HepG2 (cell line): ENCODE data around the gene CDK5RAP2. TPM values are rescaled to one million over a fixed set of nuclear protein-coding genes. Genes with fewer than 3 reads are reported as not detected.

Experiments
- NFYB ChIP-seq: sonication (generic); formaldehyde crosslinking; IDR thresholded peaks from 2 replicates; pipeline ENCODE4 v1.4.0; 2020; ENCODE audit warnings: missing genetic modification reagents
- TCF7 ChIP-seq: sonication (generic); IDR thresholded peaks from 2 replicates; pipeline ENCODE4 v1.6.1; 2016; ENCODE audit warnings: antibody characterized with exemption, low read depth
- TCF7L2 ChIP-seq: IDR thresholded peaks from 2 replicates; pipeline ENCODE4 v1.6.1; 2011; ENCODE audit warnings: mild to moderate bottlenecking, low read depth, low read length, moderate library complexity
- THAP11 ChIP-seq: IDR thresholded peaks from 2 replicates; pipeline ENCODE4 v1.6.1; 2016; ENCODE audit warnings: missing biosample characterization, missing genetic modification reagents
- ZBTB7B ChIP-seq: sonication (generic); formaldehyde crosslinking; IDR thresholded peaks from 2 replicates; pipeline ENCODE4 v1.4.0; 2020; ENCODE audit warnings: missing genetic modification reagents
- ZFP62 ChIP-seq: sonication (generic); formaldehyde crosslinking; IDR thresholded peaks from 2 replicates; pipeline ENCODE4 v1.4.0; 2020; ENCODE audit warnings: missing genetic modification reagents
- ZNF3 ChIP-seq: IDR thresholded peaks from 2 replicates; pipeline ENCODE4 v1.7.0; 2017; ENCODE audit warnings: inconsistent platforms
- ZNF572 ChIP-seq: sonication (generic); formaldehyde crosslinking; IDR thresholded peaks from 2 replicates; pipeline ENCODE4 v1.5.1; 2020; ENCODE audit warnings: mild to moderate bottlenecking, missing genetic modification reagents
- ZNF629 ChIP-seq: sonication (generic); formaldehyde crosslinking; conservative IDR thresholded peaks from 2 replicates; pipeline ENCODE4 v1.5.0; 2020; ENCODE audit warnings: missing genetic modification reagents
- ZSCAN31 ChIP-seq: sonication (generic); formaldehyde crosslinking; IDR thresholded peaks from 2 replicates; pipeline ENCODE4 v1.5.0; 2020; ENCODE audit warnings: low read depth, mild to moderate bottlenecking, missing genetic modification reagents
- polyA plus RNA-seq, 8 experiments: library from polyadenylated mRNA; depleted of rRNA in 3 of 8; stranded (reverse) in 7 of 8; unstranded in 1 of 8; fragments of >200 nt; fragmentation: Illumina TruSeq in 4 of 8; extraction: Trizol in 4 of 8; gene quantifications; 2 replicates each; pipeline versions ENCODE4 v1.2.1 to v1.2.3, GENCODE V29; 2011 to 2016; ENCODE audit warnings: low read depth in 4 of 8, missing spikeins in 1 of 8, mixed read lengths in 1 of 8; ENCODE audit not compliant: insufficient read depth in 1 of 8
- total RNA-seq, 5 experiments: library from RNA; depleted of rRNA; stranded (reverse); fragments of >200 nt; fragmentation: Illumina TruSeq; extraction: Trizol; gene quantifications; 2 replicates each; pipeline ENCODE4 v1.2.3, GENCODE V29; 2016; ENCODE audit warnings: low read depth in 1 of 5
- TF ChIP-seq, protein P1 (sequence below): sonication (generic); formaldehyde crosslinking; IDR thresholded peaks from 2 replicates; pipeline ENCODE4 v1.5.1; 2020; ENCODE audit warnings: mild to moderate bottlenecking, missing genetic modification reagents, moderate library complexity
- TF ChIP-seq, protein P2 (sequence below): sonication (generic); formaldehyde crosslinking; IDR thresholded peaks from 2 replicates; pipeline ENCODE4 v1.4.0; 2020; ENCODE audit warnings: missing genetic modification reagents; ENCODE audit errors: not compliant biosample characterization
- TF ChIP-seq, protein P3 (sequence below): sonication (generic); formaldehyde crosslinking; conservative IDR thresholded peaks from 2 replicates; pipeline ENCODE4 v1.8.0; 2022; ENCODE audit warnings: mild to moderate bottlenecking, moderate library complexity, missing genetic modification reagents
- TF ChIP-seq, protein P4 (sequence below), 2 experiments: fragments of 450-650 bp in 1 of 2; sonication (generic) in 1 of 2; formaldehyde crosslinking in 1 of 2; IDR thresholded peaks; 2 replicates each; pipeline versions ENCODE4 v1.6.1 to v1.8.0; 2016 to 2022; ENCODE audit warnings: antibody characterized with exemption in 1 of 2, mild to moderate bottlenecking in 1 of 2, missing genetic modification reagents in 1 of 2

The CDK5RAP2 gene
- total and polyA plus RNA-seq, 2 of the 13 experiments (the other 11 are each of a cell fraction or from before 2014, with no cell fraction given) = 31.8 to 42.2 TPM

DNA sequence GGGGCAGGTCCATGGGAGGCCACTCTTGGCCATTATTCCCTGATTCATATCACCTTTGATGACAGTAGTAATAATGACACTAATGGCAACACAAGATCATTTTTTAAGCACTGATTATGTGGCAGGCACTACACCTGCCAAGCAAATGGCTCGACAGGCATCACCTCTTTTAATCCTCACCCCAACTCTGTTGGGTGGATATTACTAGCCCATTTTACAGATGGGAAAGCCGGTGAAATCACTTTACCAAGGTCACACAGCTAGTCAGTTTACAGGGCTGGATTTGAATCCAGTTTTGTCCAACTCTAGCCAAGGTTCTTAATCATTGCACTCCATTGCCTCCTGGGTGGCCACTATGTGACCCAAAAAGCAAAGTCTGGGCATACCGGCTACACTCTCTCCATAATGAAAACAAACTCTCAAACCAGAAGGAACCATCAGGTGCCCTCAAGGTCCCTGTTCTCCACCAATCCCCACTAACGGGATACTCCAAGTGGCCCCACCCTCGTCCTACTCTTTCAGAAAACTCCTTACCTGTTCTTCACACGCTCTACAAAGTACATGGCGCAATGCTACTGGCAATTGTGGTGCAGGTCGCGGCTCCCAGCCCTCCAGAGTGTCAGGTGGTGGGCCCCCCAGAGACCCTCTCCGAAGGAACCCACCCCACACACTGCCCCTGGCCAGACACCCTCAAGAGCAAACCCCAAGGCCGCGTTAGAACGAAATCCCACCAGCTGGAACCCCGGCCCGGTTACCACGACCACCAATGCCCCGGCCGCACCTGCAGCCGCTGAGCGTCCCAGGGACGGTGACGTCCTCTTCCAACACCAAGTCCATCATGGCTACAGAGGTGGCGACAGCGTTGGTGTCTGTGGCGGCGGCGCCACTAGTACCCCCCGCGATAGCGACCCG is 572 bp downstream of the CDK5RAP2 start (continued):
- TF ChIP-seq, protein P1, sequence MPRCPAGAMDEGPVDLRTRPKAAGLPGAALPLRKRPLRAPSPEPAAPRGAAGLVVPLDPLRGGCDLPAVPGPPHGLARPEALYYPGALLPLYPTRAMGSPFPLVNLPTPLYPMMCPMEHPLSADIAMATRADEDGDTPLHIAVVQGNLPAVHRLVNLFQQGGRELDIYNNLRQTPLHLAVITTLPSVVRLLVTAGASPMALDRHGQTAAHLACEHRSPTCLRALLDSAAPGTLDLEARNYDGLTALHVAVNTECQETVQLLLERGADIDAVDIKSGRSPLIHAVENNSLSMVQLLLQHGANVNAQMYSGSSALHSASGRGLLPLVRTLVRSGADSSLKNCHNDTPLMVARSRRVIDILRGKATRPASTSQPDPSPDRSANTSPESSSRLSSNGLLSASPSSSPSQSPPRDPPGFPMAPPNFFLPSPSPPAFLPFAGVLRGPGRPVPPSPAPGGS (CRISPR knock-in tag) = 0 out of 2 replicates have a peak, but pooled peaks have one; percentile 32
- peak; percentile 96 for TF ChIP-seq ZNF629 (CRISPR knock-in tag)
- TF ChIP-seq, protein P2, sequence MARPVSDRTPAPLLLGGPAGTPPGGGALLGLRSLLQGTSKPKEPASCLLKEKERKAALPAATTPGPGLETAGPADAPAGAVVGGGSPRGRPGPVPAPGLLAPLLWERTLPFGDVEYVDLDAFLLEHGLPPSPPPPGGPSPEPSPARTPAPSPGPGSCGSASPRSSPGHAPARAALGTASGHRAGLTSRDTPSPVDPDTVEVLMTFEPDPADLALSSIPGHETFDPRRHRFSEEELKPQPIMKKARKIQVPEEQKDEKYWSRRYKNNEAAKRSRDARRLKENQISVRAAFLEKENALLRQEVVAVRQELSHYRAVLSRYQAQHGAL (CRISPR knock-in tag) = no peak
- no peak for TF ChIP-seq TCF7
- TF ChIP-seq ZNF572 (CRISPR knock-in tag) = no peak
- TF ChIP-seq ZNF3 (CRISPR knock-in tag) = no peak
- TF ChIP-seq, protein P3, sequence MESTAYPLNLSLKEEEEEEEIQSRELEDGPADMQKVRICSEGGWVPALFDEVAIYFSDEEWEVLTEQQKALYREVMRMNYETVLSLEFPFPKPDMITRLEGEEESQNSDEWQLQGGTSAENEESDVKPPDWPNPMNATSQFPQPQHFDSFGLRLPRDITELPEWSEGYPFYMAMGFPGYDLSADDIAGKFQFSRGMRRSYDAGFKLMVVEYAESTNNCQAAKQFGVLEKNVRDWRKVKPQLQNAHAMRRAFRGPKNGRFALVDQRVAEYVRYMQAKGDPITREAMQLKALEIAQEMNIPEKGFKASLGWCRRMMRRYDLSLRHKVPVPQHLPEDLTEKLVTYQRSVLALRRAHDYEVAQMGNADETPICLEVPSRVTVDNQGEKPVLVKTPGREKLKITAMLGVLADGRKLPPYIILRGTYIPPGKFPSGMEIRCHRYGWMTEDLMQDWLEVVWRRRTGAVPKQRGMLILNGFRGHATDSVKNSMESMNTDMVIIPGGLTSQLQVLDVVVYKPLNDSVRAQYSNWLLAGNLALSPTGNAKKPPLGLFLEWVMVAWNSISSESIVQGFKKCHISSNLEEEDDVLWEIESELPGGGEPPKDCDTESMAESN = no peak
- TF ChIP-seq THAP11 (CRISPR knock-in tag) = no peak
- TF ChIP-seq, protein P4, sequence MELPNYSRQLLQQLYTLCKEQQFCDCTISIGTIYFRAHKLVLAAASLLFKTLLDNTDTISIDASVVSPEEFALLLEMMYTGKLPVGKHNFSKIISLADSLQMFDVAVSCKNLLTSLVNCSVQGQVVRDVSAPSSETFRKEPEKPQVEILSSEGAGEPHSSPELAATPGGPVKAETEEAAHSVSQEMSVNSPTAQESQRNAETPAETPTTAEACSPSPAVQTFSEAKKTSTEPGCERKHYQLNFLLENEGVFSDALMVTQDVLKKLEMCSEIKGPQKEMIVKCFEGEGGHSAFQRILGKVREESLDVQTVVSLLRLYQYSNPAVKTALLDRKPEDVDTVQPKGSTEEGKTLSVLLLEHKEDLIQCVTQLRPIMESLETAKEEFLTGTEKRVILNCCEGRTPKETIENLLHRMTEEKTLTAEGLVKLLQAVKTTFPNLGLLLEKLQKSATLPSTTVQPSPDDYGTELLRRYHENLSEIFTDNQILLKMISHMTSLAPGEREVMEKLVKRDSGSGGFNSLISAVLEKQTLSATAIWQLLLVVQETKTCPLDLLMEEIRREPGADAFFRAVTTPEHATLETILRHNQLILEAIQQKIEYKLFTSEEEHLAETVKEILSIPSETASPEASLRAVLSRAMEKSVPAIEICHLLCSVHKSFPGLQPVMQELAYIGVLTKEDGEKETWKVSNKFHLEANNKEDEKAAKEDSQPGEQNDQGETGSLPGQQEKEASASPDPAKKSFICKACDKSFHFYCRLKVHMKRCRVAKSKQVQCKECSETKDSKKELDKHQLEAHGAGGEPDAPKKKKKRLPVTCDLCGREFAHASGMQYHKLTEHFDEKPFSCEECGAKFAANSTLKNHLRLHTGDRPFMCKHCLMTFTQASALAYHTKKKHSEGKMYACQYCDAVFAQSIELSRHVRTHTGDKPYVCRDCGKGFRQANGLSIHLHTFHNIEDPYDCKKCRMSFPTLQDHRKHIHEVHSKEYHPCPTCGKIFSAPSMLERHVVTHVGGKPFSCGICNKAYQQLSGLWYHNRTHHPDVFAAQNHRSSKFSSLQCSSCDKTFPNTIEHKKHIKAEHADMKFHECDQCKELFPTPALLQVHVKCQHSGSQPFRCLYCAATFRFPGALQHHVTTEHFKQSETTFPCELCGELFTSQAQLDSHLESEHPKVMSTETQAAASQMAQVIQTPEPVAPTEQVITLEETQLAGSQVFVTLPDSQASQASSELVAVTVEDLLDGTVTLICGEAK (IDR thresholded peaks at IDR 0.05) = no peak
- TF ChIP-seq, protein P4 (CRISPR knock-in tag; IDR thresholded peaks at IDR 0.05) = no peak
- no peak for TF ChIP-seq ZBTB7B
- no peak for TF ChIP-seq ZFP62 (CRISPR knock-in tag)
- TF ChIP-seq NFYB (CRISPR knock-in tag) = peak; percentile 12; the same call in 1 of the 2 replicates
- no peak for TF ChIP-seq ZSCAN31 (CRISPR knock-in tag)
- no peak for TF ChIP-seq TCF7L2
